HG02678 (cell line): ENCODE measurements around the gene NCOA7.
"Not testable (repeated sequence)": the region's sequence is repeated elsewhere in the genome, so short reads cannot be mapped to it uniquely, and the experiment has no call there.

ENCODE experiments used
- ATAC-seq: cut with Tn5 transposase; IDR thresholded peaks from one replicate; pipeline ENCODE4 v1.9.1; 2021; ENCODE audit warnings: mild to moderate bottlenecking, moderate library complexity; ENCODE audit not compliant: unreplicated experiment

Gene NCOA7

DNA sequence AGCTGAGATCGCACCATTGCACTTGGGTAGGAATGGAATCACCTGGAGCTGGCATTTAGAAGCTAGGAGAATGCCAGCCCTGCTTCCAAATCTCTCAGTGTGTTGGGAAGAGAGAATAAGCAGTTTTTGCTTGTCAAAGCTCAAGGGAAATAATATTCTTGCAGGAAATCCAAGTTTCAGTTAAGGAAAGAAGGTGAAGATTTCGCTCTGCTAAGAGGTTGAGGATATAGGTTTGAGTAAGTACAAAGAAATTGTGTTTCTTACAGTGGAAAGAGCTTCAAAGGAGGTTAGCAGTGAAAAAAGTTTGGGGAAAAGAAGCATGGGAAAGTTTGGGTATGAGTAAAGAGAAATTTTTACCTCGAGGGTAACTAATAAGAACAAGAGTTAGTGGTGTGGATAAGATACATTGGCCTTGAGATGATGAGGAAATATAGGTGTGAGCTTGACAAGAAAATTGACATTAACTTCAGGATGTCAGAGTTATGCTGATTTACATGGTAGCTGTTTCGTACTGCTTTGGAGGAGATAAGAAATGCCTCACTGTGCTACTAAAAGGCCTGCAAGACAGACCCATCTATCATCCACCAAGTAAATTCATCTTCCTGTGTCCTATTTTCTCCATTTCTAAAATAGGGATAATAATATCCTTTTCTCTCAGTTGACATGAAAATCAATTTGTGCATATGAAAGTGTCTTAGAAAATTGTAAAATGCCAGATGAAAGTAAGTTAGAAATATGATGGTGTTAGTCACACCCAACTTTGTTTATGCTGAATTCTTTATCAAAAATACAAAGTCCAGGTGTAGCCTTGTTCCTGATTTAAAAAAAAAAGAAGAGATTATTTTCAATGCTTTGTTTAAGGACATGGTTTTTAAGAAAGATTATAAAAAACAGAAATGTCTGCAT, 153.0 kb downstream of the NCOA7 start:
- ATAC-seq: no peak

DNA sequence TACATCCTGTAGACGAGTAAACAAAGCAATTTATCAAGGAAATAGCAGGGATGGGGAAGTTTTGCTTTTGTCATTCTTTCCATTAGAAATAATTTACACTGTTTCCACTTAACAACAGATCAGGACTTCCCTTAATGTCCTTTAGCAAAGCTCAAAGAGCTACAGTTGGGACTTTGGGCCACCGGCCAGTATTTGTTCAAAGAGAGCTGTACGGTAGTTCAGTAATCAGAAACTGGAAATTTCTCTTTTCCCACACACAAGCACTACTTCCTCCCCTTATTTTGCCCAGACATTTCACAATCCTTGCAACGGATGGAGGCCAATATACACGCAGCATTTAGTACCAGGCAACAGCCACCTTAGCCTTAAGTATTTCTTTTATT, 153.7 kb downstream of the NCOA7 start:
- no peak for ATAC-seq

DNA sequence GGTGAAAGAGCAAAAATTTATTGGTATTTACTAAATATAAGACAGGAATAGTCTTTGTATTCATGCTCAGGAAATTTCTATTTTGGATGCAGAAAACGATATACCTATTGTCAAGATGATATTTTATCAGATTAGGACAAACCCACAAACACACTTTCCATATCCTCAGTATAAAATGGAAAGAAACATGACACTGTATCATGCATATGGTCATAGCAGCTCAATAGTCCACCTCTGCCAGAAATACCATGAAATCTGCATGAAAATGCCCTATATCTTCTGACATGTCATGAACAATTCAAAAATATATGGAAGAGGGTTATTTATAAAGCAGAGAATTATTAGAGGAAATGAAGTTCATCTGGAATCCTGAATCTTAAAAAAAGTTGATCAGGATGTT, 154.1 kb downstream of the NCOA7 start:
- ATAC-seq: no peak

DNA sequence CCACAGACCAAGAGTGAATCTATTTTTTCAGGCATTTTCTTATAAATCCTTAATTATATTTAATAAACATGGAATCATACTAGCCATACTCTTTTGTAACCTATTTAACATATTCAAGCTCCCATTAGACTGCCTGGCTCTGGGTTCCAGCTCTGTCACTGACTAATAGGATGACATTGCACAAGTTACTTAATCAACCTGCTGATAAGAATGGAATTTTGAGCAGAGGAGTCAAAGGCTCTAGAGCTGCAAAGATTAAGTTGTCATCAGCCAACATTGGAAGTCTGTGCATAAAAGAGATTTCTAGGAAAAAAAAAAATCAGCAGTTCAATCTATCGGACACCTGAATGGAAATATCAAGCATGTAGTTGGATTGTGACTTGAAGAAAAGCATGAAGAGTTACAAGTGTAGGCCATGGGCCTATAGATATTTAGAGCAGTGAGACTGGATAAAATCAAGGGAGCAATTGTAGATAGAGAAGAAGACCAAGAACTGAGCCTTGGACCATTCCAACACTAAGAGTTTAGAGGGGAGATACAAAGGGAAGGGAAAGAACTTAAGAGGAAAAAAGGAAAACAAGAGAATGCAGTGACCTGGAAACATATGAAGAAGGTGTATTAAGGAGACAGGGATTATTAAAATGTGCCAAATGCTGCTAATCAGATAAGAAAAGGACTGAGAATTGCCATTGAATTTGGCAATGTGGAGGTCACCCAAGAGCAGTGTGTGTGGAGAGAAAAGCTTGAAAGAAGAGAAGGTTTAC, 154.8 kb downstream of the NCOA7 start:
- no peak for ATAC-seq

DNA sequence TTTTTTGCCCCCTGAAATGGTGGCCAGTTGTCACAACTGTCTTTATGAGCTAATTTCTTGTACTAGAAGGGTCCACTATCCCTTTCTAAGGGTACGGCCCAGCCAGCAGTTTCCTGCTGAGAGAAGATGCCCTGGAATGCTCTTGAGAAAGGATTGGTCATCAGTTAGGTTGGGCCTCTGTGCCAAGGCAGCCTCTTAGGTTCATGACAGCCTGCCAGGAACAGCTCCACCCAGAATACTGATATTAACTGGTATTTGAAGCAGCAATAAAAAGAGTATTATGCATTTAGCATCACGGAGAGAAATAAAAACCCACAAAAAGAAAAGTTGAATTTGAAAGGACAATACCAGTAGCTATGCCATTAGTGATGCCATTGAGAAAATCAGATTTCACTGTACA, 156.9 kb downstream of the NCOA7 start:
- no peak for ATAC-seq

DNA sequence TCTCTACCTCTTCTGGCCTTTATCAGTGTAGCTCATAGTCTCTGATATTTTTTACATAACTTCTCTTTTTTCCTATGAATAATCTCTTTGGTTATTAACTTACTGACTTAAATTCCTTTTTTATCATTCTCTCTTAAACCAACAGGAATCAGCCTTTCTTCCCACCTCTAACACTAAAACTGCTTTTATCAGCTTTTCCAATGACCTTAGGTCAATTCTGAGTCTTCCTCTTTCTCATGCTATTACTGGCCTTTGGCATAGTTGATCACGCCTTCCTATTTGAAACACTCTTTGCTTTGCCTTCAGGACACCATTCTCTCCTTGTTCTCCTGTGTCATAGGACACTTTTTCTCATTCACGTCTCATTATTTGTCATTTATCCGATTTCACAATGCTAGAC, 157.7 kb downstream of the NCOA7 start:
- no peak for ATAC-seq

DNA sequence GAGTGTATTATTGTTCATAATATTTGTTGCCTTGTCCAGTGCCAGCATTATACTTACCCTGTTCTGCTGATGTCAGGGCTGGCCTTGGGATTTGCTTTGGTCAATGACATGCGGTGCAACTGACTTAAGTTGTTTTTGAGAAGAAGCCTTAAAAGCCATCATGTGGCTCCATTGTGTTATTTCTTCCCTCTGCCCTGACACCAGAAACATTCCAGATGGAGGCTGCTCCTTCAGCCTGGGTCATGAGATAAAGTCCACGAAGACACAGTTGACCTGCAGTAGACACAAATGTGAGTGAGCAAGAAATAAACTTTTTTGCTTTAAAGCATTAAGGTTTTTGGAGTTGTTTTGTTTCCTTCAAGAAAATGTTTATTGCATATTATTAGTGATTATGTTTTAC, 158.3 kb downstream of the NCOA7 start:
- ATAC-seq: no peak

DNA sequence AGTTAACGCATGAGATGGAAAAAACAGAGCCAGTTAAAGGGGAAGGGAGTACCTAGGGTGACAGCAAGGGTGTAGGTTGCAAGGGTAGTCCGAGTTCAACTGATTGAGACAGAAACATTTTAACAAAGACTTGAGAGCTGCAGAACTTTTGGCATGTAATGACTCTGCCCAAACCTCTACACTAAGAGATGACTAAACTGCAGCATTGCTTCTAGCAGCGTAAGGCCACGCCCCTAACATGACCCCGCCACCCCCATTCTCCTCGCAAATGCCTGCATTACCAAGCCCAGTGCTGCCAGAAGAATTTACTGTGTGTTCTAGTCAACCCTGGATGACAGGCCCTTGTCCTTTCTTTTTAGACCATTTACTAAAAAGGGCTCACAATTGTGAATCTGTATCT, 159.5 kb downstream of the NCOA7 start:
- no peak for ATAC-seq

DNA sequence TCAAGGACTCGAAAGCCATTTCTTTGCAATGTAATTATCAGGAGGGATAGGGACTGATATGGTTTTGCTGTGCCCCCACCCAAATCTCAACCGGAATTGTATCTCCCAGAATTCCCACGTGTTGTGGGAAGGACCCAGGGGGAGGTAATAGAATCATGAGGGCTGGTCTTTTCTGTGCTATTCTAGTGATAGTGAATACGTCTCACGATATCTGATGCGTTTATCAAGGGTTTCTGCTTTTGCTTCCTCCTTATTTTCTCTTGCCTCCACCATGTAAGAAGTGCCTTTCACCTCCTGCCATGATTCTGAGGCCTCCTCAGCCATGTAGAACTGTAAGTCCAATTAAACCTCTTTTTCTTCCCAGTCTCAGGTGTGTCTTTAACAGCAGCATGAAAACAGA, 160.0 kb downstream of the NCOA7 start:
- not testable (repeated sequence) for ATAC-seq

DNA sequence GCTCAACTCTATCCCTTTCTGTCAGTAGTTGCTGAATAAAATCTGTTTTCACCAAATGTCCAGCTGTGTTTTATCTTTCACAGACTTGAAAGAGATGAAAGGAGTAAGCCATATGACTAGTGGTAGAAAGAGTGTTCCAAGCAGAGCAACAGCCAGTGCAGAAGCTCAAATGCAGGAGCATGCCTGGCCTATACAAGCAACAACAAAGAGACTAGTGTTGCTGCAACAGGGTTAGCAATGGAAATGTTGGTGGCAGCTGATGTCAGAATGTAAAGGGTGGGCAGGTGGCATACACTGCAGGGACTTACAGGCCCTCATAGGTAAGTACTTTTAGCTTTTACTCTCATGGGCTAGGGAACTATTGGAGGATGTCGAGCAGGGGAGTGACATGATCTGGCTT, 160.6 kb downstream of the NCOA7 start:
- ATAC-seq: no peak

DNA sequence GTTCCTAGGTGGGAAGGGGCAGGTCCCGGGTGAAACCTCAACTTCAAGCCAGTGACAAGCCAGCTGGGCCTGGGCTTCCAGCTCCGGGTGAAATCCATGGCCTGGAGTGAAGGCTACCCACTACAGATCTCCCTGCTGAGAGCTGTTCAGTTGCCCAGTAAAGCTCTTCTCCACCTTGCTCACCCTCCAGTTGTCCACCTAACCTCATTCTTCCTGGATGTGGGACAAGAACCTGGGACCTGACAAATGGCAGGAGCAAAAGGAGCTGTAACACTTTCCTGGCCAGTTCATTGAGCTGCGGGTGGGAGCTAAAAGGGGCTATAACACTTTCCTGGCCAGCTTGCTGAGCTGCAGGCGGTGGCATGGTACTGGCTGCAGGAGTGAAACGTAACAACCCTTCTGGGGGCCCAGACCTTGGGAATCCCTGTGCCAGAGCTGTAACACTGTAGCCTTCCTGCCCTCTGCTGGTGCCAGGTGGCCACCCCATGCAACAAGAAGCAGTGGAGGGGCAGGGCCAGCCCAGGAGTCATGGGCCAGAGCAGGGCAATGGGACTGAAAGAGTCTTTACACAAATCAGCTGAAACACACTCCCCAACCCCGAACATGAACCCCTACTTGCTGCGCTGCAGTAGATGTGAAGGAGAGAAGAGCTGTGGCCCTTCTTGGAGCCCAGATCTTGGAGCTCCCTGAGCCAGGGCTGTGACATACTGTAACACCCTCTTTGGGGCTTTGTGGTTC, 162.2 kb downstream of the NCOA7 start:
- ATAC-seq: no peak

DNA sequence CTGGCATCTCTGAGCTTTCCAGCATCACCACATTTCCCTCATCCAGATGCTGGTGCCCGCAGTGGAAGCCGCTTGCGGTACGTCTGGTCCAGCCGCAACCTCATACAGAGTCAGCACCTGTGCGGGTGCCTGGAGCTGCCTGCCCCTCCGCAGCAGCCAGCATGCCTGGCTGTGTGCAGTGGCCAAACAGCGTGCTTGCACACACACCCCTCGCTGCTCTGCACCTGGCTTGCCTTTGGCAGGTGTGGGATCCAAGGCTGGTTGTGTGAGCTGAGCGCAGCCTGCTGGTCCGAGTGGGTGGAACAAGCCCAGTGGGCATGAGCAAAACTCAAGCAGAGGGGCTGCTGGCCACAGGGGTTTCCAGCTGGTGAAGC, 162.7 kb downstream of the NCOA7 start:
- no peak for ATAC-seq

DNA sequence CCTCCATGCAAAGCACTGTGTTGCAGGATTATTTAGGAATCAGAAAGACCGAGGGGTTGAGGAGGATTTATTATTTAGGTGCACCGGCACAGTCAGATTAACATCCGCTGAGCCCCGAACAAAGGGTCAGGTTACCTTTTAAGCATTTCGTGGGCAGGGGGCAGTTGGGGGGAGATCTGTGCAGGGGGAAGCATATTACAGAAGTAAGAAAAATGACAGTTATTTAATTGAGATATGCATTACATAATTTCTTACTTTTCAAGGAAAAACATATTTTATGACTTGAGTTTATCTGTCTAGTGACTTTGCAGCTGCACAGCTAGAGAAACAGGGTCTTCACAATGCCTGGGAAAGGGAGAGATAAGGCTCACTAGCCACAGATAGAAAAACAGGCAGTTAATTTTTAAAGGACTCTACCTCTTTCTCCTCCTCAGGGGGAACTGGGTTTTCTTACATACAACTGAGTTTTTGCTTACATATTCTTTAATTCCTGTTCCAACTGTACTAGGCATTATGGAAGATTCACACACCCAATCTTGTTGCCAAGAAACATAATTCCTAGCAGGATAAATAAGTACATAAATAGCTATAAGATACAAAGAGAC, 164.1 kb downstream of the NCOA7 start:
- ATAC-seq: no peak

DNA sequence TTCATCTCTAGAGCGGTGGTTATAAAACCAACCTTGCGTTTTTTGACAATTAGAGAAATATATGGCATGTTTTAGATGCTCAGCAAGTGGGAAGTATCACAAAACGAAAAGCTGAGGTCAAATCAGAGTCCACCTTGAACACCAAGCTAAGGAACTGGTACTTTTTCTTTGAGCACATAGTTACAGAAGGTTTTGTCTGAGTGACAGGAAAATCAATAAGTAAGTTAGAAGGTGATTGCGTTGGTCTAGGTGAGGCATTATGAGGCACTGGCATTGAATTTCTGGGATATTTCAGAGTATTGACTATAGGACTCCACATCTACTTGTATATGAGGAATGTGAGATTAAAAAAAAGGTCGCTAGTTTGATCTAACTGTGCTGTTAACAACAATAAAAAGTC, 165.2 kb downstream of the NCOA7 start:
- no peak for ATAC-seq

DNA sequence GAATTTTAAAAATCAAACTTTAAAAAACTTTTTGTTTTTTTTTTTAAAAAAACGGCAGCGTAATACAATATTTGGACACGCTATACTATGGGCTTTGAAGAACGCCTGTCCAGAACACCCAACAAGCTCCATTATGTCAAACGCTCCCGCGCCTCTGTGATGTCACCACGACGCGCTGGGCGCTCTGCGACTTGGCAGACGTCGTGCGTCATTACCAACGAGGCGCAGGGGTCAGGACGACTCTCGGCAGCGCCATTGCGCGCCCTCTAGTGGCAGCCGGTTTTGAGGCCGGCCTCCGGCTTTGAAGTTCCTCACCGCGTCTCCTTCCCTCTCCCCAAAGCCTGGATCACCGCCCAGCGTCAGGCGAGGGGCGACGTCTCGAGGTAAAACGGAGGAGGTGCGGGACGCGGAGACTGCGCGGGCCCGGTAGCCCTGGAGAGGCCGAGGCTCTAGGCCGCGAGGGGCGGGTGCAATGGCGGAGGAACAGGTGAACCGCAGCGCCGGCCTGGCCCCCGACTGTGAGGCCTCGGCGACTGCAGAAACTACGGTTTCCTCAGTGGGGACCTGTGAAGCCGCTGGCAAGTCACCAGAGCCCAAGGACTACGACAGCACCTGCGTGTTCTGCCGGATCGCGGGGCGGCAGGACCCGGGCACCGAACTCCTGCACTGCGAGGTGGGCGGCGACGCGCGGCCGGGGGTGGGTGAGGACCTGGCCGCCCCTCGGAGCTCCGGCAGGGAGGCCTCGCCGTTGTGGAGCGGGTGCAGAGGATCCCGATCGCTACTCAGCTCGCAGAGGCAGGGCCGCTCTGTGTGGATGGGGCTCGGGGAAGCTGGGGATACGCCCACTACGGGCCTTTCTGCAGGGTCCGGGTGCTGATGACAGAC, 166.0 kb downstream of the NCOA7 start, which contains the start of gene HINT3:
HINT3 (plus strand) TSS at position 265 of the 885 bp plus-strand sequence; CDS start at position 473, 208 bp downstream.
- ATAC-seq: peak; percentile 94

DNA sequence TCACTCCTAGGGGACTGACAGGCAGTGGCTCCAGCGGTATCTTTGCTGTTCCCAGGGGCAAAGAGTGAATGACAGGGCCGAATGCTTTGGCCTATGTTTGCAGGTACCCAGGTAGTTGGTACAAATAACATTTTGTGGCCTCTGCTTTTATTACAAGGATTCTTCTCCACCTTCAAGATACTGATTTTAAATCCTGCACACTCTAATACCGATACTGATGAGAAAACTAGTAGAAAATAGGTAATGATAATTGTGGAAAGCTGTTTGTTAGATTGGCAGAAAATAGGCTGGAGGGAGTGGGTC, 166.6 kb downstream of the NCOA7 start:
- no peak for ATAC-seq

DNA sequence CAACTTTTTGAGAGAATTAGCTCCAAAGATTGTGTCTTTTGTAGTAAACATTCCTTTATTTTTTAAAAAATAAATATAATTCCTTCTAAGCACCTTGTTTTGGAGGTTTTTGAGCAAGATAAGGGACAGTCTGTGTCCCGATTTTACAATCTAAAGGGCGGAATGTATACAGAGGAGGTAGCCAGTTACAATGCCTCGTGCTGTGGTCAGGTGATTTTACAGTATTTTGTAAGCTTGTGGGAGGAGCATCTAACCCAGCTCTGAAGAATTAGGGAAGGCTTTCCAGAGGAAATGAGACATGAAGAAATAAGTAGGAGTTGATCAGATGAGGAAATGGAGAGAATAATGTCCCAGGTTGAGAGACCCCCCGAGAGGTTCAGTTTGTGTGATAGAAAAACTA, 167.1 kb downstream of the NCOA7 start:
- no peak for ATAC-seq

DNA sequence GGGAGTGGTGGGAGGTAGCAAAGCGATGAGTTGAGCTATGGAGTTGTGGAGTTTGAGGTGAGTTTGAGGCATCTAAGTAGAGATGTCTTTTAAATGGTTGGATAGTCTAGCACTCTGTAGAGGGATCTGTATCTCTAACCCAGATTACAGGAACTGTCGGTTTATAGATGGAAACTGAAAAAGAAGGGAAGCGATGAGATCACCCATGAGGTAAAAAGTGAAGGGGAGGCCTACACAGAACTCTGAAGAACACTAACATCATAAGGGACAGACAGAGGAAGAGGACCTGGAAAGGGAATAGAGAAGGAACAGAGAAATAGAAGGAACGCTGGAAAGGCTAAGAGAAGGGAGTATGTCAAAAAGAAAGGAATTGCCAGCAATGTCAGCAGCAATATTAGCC, 168.3 kb downstream of the NCOA7 start:
- ATAC-seq: no peak

DNA sequence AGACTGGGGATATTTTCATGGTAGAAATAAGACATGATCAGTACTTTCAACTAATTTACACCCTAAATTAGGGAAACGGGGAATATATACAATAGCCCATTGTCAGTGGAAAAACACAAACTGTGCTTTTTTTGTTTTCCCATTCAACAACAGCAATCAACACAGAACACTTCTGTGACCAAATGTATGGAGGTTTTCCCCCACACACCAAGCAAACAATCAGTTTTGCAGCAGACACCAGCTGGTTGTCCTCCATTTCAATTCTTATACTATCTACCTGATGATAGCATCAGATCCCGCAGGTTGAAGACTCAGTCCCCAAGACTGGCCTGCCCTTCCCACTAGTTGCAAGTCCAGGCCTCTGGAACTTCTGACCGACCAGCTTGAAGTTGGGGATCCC, 170.4 kb downstream of the NCOA7 start:
- ATAC-seq: no peak

DNA sequence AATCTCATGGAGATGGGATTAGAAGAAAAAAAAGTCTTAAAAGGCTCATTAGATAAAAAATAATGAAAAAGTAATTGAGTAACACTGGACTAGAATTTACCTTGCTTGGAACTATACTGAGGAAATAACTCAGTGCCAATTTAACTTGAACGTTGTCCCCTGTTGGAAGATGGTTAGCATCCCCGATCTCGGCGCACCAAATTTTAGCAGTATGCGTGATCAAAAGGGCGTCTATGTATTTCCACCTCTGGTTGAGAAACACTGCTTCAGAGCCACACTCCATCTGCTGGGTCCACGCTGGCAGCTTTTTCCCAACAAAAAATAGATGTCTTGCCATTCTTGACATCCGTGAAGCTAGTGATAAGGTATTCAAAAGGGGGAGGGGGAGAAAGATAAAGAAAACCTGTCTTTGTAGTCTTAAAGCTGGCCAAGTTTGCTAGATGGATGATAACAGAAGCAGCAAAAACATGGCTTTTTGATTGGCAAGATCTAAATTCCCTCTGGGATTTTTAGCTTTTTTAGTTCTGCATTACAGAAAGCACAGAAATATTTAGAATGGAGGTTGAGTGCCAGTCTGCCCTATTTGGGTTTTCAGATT, 172.2 kb downstream of the NCOA7 start:
- ATAC-seq: no peak
